GM12801 (cell line): ENCODE results near the gene CAMTA1.

Experiments used
- TF ChIP-seq, protein P1 (sequence below): IDR thresholded peaks from one replicate; pipeline ENCODE4 v1.5.1; 2011; ENCODE audit warnings: control low read depth; ENCODE audit not compliant: insufficient read length; ENCODE audit errors: extremely low read depth

The CAMTA1 gene

GRCh38 chr1:7491109-7491817, 706.0 kb downstream of the CAMTA1 start:
- TF ChIP-seq, protein P1, sequence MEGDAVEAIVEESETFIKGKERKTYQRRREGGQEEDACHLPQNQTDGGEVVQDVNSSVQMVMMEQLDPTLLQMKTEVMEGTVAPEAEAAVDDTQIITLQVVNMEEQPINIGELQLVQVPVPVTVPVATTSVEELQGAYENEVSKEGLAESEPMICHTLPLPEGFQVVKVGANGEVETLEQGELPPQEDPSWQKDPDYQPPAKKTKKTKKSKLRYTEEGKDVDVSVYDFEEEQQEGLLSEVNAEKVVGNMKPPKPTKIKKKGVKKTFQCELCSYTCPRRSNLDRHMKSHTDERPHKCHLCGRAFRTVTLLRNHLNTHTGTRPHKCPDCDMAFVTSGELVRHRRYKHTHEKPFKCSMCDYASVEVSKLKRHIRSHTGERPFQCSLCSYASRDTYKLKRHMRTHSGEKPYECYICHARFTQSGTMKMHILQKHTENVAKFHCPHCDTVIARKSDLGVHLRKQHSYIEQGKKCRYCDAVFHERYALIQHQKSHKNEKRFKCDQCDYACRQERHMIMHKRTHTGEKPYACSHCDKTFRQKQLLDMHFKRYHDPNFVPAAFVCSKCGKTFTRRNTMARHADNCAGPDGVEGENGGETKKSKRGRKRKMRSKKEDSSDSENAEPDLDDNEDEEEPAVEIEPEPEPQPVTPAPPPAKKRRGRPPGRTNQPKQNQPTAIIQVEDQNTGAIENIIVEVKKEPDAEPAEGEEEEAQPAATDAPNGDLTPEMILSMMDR = no peak

DNA sequence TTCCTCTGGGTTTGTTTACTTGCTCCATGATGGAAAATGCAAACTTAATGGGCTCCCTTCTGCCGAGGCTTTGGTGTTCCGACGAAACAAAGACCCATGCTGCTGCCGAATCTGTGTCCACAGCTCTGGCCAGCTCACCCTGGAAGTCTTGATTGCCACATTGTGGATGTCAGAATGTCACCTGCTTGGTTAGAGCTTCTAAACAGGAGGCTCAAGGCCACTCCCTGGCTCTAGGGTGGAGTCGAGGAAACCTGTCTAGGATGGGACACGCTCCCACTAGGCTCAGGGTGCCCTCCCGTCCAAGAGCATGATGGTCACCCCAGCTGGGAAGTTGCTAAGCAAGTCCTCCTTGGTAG, 706.5 kb downstream of the CAMTA1 start:
- TF ChIP-seq, protein P1 = no peak

GRCh38 chr1:7493711-7494454, 708.6 kb downstream of the CAMTA1 start:
- TF ChIP-seq, protein P1 = no peak

- TF ChIP-seq, protein P1 = no peak
Observed at GRCh38 chr1:7495962-7496361, 710.7 kb downstream of the CAMTA1 start.

- TF ChIP-seq, protein P1 = no peak
Observed at GRCh38 chr1:7497107-7497637, 711.9 kb downstream of the CAMTA1 start.

DNA sequence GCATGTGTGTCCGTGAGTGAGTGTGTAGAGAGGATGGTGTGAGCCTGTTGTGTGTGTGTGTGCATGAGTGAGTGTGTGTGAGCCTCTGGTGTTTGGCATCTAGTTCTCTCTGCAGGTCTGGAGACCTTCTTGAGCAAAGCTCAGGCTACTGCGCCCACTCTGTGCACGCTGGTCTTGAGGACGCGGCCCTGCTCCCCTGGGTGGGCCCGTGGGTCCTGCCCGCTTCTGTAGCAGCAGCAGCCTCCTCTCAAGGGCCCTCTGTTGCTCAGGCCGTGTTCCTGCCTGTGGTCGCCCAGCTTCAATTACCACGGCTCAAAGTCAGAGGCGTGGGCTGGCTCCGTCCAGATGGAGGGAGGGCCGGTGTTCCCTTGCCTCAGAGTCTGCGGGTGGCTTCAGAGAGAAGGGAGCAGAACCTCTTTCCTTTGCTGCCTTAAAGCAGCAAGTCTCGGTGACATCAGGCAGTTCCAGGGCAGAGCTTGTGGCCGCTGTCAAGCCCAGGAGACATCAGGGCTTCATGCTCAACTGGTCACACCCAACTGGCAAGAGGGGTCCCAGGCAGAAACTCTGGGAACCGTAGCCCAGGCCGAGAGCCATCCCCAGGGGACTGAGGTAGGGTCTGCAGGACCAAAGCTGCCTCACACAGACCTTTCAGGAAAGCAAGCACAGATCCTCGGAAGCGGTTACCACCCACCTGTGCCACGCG, 715.3 kb downstream of the CAMTA1 start:
- TF ChIP-seq, protein P1 = no peak

DNA sequence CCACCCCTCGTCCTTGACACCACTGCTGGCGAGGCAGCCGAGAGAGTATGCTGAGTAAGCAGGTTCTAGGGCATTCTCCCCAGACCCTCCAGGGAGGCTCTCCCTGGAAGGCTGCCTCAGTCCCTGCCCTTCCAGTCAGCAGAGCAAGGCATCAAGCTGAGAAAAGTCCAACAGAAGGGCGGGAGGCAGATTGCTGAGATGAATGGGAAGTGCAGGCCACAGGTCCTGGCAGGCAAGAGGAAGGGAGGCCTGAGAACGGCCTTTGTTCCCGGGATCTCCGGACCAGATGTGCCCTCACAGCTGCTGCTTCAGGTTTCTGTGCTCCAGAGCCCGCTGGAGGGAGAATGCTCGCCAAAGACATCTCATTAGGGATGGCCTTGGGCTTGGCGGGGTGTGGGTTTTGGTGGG, 715.8 kb downstream of the CAMTA1 start:
- TF ChIP-seq, protein P1 = no peak
